Stimulated activated CD4-positive, alpha-beta T cell treated with anti-CD3 and anti-CD28 coated beads, Interleukin-4, amount 100 ng/mL, for 24 hours (primary cell): Measurements from ENCODE around the gene TSKS.

Experiments
- DNase-seq: peaks from one replicate; pipeline ENCODE4 v3.0.0-alpha.2; 2020

The TSKS gene

GRCh38 chr19:49792829-49793560, 29.9 kb upstream of the TSKS start:
- DNase-seq = no peak

GRCh38 chr19:49791776-49792445, 28.8 kb upstream of the TSKS start:
- DNase-seq = no peak

GRCh38 chr19:49790866-49791265, 27.8 kb upstream of the TSKS start:
- DNase-seq = no peak

DNA sequence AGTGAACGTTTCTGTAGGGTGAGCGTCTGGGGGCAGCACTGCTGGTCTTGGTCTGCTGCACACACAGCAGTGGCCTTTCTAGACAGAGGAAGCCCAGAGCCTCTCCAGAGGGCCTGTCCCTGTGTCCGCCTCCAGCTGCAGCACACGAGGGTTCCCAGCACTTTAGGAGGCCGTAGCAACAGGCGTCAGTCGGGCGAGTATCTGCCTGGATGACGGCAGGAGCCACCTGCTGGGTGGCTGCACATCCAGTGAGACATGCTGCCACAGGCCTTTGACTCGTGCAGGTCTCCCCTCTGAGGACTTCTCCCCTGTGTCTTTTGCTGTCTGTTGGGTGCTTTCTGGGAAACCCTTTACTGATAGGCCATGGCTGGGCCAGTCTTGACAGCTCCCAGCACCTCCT, 25.8 kb upstream of the TSKS start:
- no peak for DNase-seq

GRCh38 chr19:49787746-49788145, 24.6 kb upstream of the TSKS start:
- DNase-seq = no peak

- DNase-seq = no peak
Observed at GRCh38 chr19:49786376-49786820, 23.3 kb upstream of the TSKS start.

- DNase-seq = no peak
Observed at GRCh38 chr19:49782515-49782914, 19.4 kb upstream of the TSKS start.

DNA sequence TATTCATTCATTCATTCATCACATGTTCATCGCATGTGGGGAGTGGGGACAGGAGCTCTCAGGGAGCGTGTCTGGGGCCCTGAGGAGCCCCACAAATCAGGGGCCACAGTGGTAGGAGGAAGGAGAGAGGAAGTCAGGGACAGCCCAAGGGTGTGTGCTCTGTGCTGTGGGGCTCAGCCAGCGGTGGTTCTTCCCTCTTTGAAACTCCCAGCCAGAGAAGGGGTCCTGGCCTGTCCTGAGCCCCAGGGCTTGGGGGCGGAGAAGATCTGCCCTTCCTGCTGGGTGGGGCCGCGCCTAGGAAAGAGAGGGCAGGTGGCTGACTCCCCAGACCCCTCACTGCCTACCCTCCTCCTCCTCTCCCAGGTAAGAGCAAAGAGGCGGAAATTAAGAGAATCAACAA, 18.3 kb upstream of the TSKS start:
- no peak for DNase-seq

- DNase-seq = no peak
Observed at GRCh38 chr19:49780861-49781260, 17.8 kb upstream of the TSKS start.

DNA sequence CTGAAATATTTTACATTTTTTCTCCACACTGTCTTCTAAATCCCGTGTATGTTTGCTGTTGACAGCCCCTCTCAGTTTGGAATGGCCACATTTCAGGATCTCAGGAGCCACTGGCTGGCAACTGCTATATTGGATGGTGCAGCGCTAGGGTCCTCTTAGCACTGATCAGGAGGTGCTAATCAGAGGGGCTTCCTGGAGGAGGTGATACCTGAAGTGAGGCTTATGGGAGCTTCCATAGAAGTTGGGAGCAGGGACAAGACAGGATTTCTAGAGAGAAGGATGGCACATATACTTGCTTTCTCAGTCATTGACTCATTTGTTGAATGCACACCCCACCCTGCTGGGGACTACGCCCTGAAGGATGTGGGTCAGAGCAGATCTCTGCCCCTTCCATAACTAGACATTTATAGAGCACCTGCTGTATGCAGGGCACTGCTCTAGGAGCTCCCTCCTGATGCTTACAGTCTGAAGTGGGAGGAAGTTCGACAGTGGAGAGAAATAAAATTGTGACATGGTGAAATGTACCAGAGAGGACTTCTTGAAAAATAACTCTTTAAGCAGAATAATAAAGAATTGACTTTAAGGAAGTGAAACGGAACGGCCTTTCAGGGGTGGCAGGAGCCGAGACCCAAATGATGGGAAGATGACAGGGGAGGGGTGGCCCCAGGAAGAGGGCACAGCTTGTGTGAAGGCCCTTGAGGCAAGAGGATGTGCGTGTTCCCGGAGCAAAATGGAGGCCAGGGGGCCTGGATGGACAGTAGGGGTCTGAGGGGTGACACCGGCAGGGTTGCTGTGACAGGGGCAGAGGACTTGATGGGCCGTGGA, 16.8 kb upstream of the TSKS start:
- DNase-seq = no peak

DNA sequence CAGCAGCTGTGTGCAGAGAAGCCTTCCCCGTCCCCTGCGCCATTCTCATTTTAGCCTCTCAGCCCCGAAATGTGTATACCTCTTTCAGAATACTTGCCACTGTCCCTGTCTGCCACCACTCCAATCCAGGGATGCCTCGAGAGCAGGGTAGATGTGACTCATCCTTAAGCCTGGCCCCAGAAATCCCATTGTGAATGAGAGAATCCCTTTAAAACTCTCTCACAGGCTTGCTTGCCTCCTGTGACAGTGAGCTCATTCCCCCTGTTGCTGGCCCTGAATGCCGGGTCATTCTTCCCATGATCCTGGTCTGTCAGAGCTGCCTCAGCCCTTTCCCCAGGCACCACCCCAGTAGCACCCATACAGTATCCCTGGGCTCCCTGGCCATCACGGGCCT, 13.3 kb upstream of the TSKS start:
- DNase-seq = no peak

DNA sequence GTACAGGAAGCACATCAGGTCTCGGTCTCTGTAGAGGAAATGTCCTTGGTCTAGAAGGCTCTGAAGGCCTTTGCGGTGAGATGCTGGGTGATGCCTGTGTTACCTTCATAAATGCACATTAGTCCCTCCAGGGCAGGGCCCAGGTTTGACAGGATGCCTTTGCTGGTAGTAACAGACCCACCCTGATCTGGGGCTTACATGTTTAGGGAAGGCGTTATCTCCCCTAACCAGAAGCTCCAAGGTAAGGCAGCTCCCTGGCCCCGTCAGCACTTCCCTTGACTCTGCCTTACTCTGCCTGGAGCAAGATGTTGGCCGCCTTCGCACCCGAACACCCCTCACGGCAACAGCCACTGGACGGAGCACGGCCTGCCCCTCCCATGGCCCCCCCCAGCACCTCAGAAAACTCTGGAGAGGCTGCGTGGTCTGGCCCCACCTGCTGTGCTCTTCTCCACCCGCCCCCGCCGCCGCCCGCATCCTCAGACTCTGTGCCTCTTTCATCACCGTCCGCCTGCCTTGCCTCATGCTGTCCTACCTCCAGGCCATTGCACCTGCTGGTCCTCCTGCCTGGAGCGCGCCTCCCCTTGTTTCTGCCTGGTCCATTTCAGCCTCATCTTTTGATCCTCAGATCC, 12.8 kb upstream of the TSKS start:
- DNase-seq = no peak

GRCh38 chr19:49774969-49775368, 11.9 kb upstream of the TSKS start:
- no peak for DNase-seq

GRCh38 chr19:49773663-49774350, 10.7 kb upstream of the TSKS start:
- no peak for DNase-seq

GRCh38 chr19:49772850-49773432, 9.8 kb upstream of the TSKS start:
- no peak for DNase-seq

GRCh38 chr19:49771674-49772139, 8.6 kb upstream of the TSKS start:
- no peak for DNase-seq

DNA sequence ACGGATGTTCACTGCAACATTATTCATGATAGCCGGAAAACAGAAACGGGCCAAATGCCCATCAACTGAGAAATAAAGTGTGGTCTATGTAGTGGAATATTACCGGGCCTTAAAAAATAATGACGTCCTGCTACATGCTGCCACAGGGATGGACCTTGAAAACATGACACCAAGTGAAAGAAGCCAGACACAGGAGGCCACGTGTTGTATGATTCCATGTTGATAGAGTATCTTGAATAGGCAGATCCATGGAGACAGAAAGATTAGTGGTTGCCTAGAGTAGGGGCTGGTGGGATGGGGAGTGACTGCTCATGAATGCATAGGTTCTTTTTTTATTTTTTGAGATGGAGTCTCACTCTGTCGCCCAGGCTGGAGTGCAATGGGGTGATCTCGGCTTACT, 7.4 kb upstream of the TSKS start:
- no peak for DNase-seq

GRCh38 chr19:49767967-49768581, 5.0 kb upstream of the TSKS start:
- DNase-seq = no peak

DNA sequence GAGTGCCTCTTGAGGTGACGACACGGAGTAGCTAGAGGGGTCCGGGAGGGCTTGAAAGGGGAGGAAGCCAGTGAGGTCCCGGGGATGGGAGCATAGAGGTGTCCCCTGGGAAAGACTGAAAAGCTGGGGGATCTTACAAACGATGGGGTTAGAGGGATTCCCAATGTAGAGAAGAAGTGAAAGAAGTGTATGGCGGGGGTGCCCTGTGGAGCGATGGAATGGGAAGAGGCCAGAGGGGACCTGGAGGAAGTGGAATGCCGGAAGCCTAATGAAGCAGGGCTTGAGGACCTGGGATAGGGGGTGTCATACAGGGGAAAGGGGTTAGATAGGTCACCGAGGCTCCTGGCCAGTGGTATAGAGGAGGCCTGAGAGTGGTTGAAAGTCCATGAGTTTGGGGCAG, 4.3 kb upstream of the TSKS start:
- no peak for DNase-seq

DNA sequence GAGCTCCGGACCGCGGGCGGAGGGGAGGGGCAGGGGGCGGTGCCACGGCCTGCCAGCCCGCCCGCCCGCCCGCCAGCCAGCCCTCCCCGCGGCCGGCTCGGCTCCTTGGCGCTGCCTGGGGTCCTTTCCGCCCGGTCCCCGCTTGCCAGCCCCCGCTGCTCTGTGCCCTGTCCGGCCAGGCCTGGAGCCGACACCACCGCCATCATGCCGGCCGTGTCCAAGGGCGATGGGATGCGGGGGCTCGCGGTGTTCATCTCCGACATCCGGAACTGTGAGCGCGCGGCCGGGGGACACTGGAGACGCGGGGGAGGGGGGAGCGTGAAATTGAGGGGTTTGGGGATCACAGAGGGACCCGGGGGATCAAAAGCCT, 3.8 kb upstream of the TSKS start, which contains the start of gene AP2A1:
TSS of gene AP2A1 (plus strand) at position 72 of the 370 bp plus-strand sequence. CDS start at position 205, 133 bp downstream.
- DNase-seq = no peak
